GM21786 (cell line): Measurements from ENCODE around the gene PLPPR5.

Experiments used
- ATAC-seq: cut with Tn5 transposase; IDR thresholded peaks from one replicate; pipeline ENCODE4 v1.9.1; 2021; ENCODE audit not compliant: unreplicated experiment

PLPPR5 gene

DNA sequence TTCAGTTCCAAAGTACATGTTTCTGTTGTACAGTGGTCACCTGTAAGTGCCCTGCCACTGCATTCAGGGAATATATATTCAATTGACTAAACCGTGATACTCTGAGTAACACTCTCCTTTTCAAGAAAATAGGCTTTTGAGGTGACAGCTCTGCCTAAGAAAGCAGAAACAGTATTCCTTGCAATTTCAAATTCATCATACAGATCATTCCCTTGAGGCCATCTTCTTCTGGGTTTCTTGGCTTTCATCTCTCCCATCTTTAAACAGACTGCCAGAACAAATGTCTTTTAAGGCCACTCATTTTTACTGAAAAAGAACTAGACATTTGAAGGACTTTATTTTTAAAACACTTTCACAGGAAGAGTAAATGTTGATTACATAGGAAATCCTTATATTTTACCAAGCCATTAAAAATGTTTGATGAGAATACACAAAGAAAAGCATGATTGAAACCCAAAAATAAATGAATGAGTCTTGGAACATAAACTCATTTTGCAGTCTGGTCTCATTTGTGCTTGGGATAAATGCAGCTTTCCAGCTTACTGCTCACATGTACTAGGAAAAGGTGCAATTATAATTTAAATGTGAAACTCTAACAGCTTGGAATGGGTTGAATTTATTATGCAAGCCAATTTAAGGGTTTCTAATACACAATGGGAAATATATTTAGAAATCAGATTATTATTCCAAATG lies 34.7 kb downstream of the PLPPR5 start:
- no peak for ATAC-seq

DNA sequence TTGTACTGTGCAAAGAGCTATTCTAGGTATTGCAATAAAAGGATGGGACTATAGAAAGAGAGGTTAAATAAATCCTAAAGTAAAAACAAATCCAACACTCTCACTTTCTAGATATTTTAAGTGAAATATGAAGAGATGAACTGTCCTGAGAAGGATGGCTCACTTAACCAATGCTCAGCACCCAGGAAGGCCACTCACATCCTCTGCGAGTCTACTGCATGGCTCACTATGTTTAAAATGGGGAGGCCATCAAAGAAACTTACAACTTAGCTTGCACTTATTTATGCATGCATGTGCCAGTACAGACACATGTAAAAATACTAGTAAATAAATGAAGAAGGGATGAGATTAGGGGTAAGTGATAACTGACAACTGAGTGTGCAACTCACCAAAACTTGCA lies 37.5 kb downstream of the PLPPR5 start:
- ATAC-seq: no peak

DNA sequence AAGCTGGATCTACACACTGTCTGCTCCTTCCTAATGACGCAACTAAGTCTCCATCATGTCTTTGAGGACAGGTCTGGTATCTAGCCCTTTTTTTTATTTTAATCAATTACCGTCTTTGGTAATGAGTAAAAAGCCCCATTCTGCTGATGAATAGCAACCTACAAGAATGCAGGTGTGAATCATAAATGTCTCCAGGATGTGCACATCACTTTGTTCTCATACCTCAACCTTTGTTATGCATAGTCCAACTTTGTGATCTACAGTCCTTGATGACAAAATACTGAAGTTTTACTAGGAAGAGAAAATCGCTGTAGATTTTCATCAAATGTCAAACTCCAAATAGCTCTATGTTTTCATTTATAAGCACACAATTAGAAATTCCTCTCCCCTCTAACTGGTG lies 39.3 kb downstream of the PLPPR5 start:
- ATAC-seq: no peak

DNA sequence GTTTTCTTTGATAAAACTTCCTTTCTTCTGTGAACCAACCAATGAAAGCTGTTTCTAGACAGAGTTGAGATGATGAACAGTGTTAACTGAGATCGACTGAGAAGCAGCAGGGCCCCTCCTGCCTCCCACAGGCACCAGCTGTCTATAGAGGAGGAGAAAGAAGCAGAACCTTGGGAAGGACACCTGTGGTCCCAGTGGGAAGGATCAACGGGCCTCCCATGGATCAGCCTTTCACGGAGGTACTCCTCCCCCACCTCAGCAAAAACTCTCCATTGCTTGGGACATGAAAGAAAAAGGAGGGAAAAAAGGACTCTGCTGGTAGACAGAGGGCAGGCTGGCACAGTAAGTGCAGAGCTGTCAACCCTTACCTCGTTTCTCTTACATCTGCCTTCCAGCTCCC lies 40.5 kb downstream of the PLPPR5 start:
- ATAC-seq: no peak

DNA sequence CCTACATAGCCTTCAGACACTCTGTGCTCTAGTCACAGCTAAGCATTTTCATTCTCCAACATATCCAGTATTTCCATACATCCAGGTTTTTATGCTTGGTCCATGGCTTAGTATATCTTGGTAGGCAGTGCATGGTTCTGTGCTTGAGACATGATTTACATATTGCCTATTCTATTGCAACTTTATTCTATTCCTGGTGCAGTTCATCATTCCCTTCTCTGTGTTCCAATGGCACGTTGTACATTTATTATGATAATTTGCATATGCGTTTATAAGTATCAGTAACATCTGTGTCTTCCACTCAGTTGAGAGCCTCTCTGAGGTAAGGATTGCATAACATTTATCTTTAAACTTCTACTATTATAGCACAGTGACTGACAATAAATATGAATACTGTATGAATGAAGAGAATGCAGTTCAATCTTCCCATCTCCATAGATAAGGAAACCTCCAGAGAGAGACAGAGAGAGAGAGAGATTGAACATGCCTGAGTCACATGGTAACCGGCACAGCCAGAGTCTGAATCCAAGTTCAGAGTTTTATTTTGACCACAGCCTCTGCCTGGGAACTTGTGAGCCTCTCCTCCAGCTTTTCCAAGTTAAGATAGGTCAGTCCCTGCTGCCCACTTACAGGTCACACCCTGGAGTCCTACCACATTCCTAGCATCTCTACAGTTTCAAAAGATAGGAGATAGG lies 41.5 kb downstream of the PLPPR5 start:
- ATAC-seq: no peak

DNA sequence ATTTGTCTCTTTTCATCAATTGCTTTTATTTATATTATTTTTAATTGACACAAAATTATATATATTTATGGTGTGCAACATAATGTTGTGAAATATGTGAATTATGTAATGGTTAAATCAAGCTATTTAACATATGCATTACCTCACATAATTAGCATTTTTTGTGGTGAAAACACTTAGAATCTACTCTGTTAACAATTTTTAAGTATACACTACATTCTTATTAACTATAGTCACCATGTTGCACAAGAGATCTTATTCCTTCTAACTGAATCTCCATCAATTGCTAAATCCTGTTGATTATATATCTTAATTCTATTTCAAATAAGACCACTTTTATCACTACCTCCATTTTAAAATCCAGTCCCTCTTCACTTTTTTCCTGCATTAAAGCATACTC lies 42.5 kb downstream of the PLPPR5 start:
- no peak for ATAC-seq

DNA sequence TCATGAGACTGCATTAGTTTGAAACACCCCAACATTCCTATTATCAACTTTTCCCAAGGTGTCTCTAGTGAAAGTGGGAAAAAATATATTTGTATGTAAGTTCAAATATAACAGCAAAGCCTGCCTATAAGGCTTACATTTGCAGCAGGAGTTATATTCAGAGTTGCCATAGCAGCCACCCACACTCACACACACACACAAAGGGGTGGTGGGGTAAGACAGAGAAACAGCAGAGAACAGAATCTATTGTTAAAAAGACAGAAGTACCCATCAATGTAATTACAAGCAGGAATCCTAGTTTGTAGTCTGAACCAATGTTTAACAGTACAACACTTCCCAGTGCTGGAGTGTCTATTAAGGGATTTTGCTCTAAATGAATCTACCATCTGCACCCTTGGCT lies 55.0 kb downstream of the PLPPR5 start:
- ATAC-seq: no peak

DNA sequence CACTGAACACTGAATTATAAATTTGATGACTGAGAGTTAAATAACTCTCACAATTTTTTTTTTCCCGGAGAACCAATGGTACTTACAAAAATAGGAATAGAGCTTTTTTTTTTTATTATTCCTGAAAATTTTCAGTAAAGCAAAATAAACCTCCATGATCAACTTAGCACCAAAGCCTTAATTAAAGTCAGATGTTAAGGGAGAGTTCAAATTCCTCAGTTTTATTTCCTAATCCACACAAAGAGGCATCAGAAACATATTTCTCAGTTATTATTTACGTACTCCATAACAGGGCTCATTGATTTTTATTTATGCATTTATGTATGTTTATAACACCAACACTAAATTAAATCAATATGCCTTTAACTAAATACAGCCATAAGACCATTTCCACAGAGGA lies 55.5 kb downstream of the PLPPR5 start:
- ATAC-seq: no peak

DNA sequence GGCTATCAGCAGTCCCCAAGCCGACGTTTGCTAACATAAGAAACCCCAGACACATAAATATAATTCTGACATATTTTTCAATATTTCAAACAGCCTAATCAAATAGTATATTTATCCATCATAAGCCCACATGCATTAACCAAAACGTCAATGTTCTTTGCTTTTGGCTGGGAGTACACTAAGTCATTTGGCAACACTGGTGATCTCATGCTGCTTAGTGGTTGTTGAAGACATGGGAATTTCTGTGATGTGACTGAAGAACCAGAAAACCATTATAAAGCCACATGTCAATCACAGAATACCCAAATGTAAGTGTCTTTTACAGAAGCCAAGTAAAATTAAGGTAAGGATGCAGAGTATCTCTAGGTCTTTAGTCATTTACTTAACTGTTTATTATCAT lies 57.6 kb downstream of the PLPPR5 start:
- ATAC-seq: no peak

DNA sequence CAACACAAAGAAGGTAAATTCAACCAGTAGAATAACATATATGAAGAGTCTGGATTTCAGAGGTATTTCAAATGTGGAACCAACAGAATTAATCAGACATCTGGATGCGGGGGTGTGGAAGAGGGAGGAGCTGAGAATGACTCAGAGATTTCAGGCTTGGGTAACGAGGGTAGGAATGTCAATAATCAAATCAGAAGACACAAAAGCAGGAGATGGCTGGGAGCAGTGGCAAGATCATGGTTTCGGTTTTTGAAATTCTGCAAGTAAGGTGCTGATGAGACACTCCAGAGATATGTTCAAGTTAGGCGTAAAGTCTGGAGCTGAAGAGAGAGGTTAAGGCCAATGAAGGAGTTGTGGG lies 64.0 kb downstream of the PLPPR5 start:
- no peak for ATAC-seq

DNA sequence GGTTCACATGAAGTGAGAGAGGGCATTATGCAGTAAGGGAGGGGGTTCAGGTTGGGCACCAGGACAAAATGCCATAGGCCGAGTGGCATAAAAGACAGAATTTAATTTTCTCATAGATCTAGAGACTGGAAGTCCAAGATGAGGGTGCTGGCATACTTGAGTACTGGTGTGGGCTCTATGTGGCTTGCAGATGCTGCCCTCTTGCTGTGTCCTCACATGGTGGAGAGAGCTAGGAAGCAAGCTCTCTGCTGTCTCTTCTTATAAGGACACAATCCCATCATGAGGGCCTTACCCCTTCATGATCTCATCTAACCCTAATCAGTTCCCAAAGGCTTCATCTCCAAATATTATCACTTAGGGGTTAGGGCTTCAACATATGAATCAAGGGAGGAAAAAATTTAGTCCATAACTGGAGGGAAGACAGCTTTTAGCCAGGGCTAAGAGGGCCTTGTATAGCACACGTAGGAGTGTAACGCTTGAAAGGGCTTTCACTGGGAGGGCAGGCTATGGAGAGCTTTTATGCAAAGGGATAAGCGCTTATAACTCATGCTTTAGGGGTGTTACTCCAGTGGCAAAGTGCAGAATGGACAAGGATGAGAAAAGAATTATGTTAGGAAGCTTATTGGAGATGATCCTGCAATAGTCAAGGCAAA lies 64.5 kb downstream of the PLPPR5 start:
- no peak for ATAC-seq

DNA sequence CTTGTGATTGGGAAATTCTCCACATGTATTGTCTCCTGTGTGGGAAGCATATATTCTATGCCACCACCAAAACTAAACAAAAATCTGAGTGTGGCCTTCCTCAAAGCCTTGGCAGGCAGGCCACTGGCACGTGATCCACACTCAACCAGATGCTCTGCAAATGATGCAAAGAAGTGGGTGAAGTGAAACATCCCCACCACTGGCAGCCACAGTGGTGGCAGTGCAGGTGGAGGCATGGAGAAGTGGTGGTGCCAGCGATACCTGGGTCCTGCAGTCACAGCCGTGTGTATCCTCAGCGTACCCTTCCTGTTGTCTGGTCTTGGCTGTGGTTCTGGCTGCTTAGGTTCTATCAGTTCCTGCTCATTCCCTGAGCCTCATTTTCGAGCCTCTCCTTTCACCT lies 65.2 kb downstream of the PLPPR5 start:
- ATAC-seq: no peak

DNA sequence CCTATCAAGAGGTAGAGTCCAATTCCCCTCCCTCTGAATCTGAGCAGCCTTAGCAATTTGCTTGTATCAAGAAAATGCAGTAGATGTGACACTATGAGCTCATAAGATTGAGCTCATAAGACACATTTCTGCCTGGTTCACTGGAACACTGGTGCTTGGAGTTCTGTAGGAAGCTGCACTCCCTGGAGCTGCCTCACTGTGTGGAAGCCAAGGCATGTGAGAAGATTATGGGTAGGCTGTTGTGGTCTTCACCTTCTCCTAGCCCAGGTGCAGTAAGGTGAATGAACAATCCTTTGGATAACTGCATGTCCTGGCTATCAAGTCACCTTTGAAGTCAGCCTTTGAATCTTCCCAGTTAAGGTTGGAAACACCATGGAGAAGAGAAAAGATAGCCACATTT lies 67.3 kb downstream of the PLPPR5 start:
- ATAC-seq: no peak

DNA sequence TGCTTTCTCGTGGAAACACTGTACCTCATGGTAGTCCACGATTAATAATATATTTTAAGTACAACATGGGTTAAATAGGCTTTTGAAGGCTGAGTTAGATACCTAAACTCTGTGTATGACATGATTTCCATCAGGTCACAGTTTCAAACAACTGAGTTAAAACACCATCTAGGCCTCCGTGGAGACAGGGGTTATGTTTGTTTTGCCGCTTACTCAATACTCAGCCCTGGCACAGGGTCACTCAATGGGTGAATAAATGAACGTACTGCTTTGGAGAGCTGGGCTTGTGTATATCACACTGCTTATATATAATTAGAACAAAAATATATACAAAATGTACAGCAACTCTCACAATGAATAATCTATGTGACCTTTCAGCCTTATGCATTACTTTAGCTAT lies 72.5 kb downstream of the PLPPR5 start:
- ATAC-seq: no peak

DNA sequence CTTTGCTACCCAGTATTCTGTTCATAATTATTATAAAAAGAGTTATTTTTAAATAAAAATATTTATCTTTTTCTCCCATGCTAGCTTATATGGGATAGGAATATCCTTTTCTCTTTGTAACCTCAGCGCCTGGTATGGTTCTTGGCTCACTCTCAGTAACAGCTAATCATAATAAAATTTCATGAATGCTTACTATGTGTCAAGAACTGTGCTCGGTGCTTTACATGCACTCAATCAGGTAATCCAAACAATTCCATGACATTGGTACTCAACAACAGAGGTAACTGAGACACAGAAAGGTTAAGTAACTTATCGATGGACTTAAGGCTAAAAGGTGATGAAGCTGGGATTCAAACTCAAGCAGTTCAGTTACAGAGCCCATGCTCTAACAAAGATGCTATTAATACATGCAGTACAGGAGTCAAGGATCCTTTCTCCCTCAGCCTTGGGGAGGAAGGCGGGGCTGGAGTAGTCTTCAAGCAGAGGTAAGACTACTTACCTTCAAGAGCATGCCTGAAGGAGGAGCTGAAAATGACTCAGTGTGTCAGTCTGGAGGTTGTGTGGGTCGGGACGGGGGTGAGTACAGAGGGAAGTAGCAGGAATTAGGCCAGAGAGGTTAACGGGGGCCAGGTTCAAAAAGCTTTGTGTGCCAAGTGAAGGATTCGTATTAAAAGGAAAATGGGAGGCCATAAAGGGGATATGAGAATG lies 73.4 kb downstream of the PLPPR5 start:
- no peak for ATAC-seq

DNA sequence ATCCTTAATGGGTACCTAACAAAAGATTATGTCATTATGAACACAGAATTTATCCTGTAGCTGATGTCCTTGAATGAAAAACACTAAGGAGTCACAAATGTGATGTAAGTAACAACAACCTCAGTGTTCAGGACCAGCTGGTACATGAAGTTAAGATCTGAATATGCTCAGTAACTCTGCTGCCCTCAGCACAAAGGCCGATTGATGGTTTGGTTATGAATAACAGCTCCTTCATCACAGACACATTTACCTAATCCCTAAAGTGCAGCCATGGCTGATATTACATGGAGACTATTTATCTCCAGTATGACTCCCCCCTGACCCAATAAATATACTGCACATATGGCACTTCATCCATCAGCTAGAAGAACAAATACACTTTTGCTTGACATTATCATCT lies 75.2 kb downstream of the PLPPR5 start:
- no peak for ATAC-seq

DNA sequence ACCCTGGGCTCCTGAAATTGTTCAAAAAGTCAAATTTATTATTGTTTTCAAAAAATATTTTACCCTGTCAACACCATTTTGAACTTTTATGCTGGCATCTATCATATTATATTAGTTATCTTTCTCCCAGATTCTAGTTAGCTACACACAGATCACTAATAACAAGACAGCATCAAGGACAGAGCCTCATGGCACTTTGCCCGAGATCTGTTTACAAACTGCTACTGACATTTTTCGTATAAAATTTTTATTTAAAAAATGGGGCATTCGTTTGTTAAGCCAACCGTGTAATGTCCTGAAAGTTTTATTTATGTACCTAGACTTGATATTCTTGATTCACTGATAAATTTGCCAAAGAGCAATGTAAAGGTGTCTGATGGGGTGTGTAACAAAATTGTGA lies 78.1 kb downstream of the PLPPR5 start:
- ATAC-seq: no peak

DNA sequence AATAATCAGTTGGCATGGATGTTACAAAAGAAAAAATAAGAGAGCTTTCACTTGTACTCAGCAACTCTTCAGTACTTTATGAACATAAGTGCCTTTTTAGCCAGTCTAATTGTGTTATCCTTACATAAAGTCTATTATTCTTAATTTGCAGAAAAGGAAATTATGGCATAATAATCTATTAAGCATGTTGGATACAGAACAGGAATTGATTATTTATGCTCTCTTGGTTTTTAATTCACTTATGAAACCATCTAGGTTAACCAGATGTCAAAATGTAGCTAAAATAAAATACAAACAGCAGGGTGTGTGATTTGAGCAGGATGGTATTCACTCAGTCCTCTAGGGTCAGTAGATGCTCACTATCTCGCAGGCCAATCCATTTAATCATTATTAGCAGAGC lies 79.7 kb downstream of the PLPPR5 start:
- ATAC-seq: no peak

DNA sequence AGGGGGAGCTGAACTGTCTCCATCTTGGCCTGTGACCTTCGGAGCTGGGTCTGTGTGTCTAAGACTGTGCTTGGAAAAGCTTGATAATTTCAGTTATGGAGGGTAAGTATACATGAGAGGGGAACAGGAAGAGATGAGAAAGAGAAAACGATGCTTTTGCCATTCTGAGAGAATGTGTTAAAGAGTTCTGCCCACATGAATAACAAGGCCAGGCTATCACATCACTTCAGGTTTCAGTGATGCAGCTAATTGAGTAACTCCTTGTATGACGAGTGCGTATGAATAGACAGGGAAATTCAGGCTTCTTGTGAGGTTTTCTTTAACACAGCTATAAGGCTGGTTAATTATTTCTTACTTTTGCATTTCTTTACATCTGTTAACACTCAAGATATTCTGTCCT lies 81.0 kb downstream of the PLPPR5 start:
- ATAC-seq: no peak

DNA sequence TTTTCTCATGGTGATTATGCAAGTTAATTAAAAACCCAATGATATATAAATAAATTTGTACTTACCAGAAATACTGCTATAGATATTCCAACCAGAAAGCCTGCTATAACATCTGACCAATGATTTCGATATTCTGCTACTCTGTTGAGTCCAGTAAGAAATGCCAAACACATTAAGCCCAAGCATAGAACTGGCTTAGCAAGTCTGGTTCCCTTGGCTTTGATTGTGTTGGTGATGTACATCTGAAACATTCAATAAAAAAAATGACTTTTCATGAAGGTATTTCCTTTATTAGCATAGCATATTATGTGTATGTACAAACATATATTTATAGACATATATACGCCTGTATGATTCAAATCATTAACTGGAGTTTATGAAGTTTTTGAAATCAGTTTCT lies 82.8 kb downstream of the PLPPR5 start:
- no peak for ATAC-seq

DNA sequence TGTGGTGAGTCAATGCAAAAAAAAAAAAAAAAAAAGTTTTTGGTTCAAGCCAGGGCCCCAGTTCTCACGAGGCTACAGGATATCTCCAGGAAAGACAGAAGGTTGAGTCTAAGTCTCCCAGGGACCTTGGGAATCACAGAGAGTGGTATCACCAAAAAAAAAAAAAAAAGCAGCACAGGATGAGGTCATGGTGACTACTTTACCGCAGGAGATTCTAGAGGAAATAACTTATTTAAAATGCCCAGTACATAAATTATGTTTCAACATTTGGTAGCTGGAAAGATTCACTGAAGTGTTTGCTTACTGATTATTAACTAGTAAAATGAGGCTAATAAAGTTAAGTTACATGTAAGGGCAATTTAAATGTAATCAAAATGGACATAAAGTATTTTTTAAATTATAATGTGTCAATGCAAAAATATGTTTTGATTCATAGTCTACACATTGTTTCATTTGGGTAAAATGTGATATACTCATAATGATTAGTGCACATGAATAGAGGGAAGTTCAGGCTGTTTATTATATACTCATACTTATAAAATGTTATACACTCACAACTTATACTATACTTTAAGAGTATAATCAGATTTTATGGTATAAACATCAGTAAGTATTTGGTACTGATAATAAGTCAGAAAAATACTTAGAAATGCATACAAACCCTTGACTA lies 84.1 kb downstream of the PLPPR5 start:
- ATAC-seq: no peak
